RWPE1 (cell line): ENCODE results near the gene EFHC2.

ENCODE experiments used
- CTCF ChIA-PET: fragments of 350-600 bp; sonication (Branson Sonifier 250); formaldehyde crosslinking; extraction: SDS; loops from one replicate; lab custom pipeline; 2021; lab: Yijun Ruan, JAX
- POLR2A ChIA-PET: fragments of 400-600 bp; formaldehyde crosslinking; extraction: SDS; loops from one replicate; lab custom pipeline; 2020; ENCODE audit warnings: antibody characterized with exemption; ENCODE audit not compliant: low non-redundant PET; lab: Yijun Ruan, JAX
- DNase-seq: peaks from one replicate; pipeline ENCODE4 v3.0.0; 2012; ENCODE audit warnings: low spot score
- H3K27ac ChIP-seq: fragments of 450-650 bp; 2 replicates; pipeline ENCODE4 v1.5.1; 2017
- CTCF ChIP-seq: fragments of 450-650 bp; conservative IDR thresholded peaks from 2 replicates; pipeline ENCODE4 v1.5.1; 2017; ENCODE audit warnings: low read depth, mild to moderate bottlenecking

EFHC2 gene

GRCh38 chrX:44282753-44283152 lies 60.7 kb downstream of the EFHC2 start:
- ChIA-PET CTCF (no interaction called here), POLR2A (no interaction called here)
- DNase-seq: no peak
- no peak overlapping the region for H3K27ac ChIP-seq
- TF ChIP-seq CTCF: no peak

GRCh38 chrX:44280116-44280515 lies 63.4 kb downstream of the EFHC2 start:
- DNase-seq: no peak
- H3K27ac ChIP-seq: no peak overlapping the region
- TF ChIP-seq CTCF: no peak
- POLR2A ChIA-PET: no interaction called here
- CTCF ChIA-PET: interaction anchor here (0.7 kb wide), 1 partner anchor 240 kb away, joined by 4 read pairs; no protein-coding TSS in a partner anchor

GRCh38 chrX:44274096-44274495 lies 69.4 kb downstream of the EFHC2 start:
- H3K27ac ChIP-seq: no peak overlapping the region
- DNase-seq: no peak
- TF ChIP-seq CTCF: no peak
- POLR2A ChIA-PET: no interaction called here
- CTCF ChIA-PET: interaction anchor here (0.6 kb wide), 1 partner anchor 285 kb away, joined by 4 read pairs; no protein-coding TSS in a partner anchor

GRCh38 chrX:44267861-44268260 lies 75.6 kb downstream of the EFHC2 start:
- POLR2A ChIA-PET: no interaction called here
- CTCF ChIA-PET: no interaction called here
- no peak for DNase-seq
- H3K27ac ChIP-seq: no peak overlapping the region
- no peak for TF ChIP-seq CTCF

- H3K27ac ChIP-seq: no peak overlapping the region
- CTCF ChIA-PET: no interaction called here
- DNase-seq: no peak
- no peak for TF ChIP-seq CTCF
- POLR2A ChIA-PET: no interaction called here
Measured at GRCh38 chrX:44267116-44267515, 76.4 kb downstream of the EFHC2 start.

- no peak for DNase-seq
- no peak overlapping the region for H3K27ac ChIP-seq
- POLR2A ChIA-PET: no interaction called here
- TF ChIP-seq CTCF: no peak
- CTCF ChIA-PET: no interaction called here
Measured at GRCh38 chrX:44265559-44265958, 77.9 kb downstream of the EFHC2 start.

- ChIA-PET POLR2A (no interaction called here), CTCF (no interaction called here)
- no peak overlapping the region for H3K27ac ChIP-seq
Measured at GRCh38 chrX:44264936-44265335, 78.5 kb downstream of the EFHC2 start.

More at GRCh38 chrX:44264936-44265335, 78.5 kb downstream of the EFHC2 start:
- no peak for DNase-seq
- no peak for TF ChIP-seq CTCF
